A549 (cell line): ENCODE results near the gene SYMPK.

Experiments used
- BHLHE40 ChIP-seq: IDR thresholded peaks from 2 replicates; pipeline ENCODE4 v1.6.1; 2012; ENCODE audit warnings: low read depth, low read length, inconsistent platforms
- CEBPB ChIP-seq, 2 experiments: fragments of >200 bp in 1 of 2; sonication (Bioruptor Twin) in 1 of 2; formaldehyde crosslinking in 1 of 2; IDR thresholded peaks; 2 replicates each; pipeline ENCODE4 v1.6.1; 2012 to 2016
- ELK1 ChIP-seq: fragments of 150-350 bp; IDR thresholded peaks from 2 replicates; pipeline ENCODE4 v1.6.1; 2014; ENCODE audit warnings: low read depth, mild to moderate bottlenecking, low read length
- EP300 ChIP-seq, 2 experiments: fragments of >200 bp; sonication (Bioruptor Twin); formaldehyde crosslinking; IDR thresholded peaks; 2 replicates in 1 of 2; 3 replicates in 1 of 2; pipeline ENCODE4 v1.6.1; 2016 to 2017
- ESRRA ChIP-seq: fragments of 150-350 bp; IDR thresholded peaks from 2 replicates; pipeline ENCODE4 v1.6.1; 2014; ENCODE audit warnings: mild to moderate bottlenecking, low read length, borderline replicate concordance
- HDAC2 ChIP-seq: fragments of 200-600 bp; sonication (generic); IDR thresholded peaks from 2 replicates; pipeline ENCODE4 v1.6.1; 2016
- KDM5A ChIP-seq: fragments of 200-600 bp; sonication (generic); IDR thresholded peaks from 2 replicates; pipeline ENCODE4 v1.6.1; 2016; ENCODE audit warnings: antibody characterized with exemption, mild to moderate bottlenecking
- MAZ ChIP-seq: fragments of 150-350 bp; IDR thresholded peaks from 2 replicates; pipeline ENCODE4 v1.6.1; 2014; ENCODE audit warnings: antibody characterized with exemption, low read depth, low read length, borderline replicate concordance
- NPAS2 ChIP-seq: fragments of 250-450 bp; sonication (Bioruptor Pico); IDR thresholded peaks from 2 replicates; pipeline ENCODE4 v1.8.0; 2022; ENCODE audit warnings: mild to moderate bottlenecking, moderate library complexity, borderline replicate concordance
- NR3C1 ChIP-seq: fragments of >200 bp; sonication (Bioruptor Twin); formaldehyde crosslinking; IDR thresholded peaks from 3 replicates; pipeline ENCODE4 v1.6.1; 2017
- TF ChIP-seq, protein P1 (sequence below): fragments of >200 bp; sonication (Bioruptor Twin); formaldehyde crosslinking; IDR thresholded peaks from 3 replicates; pipeline ENCODE4 v1.5.1; 2016
- TF ChIP-seq, protein P2 (sequence below): fragments of 200-600 bp; sonication (generic); IDR thresholded peaks from 2 replicates; pipeline ENCODE4 v1.6.1; 2016; ENCODE audit warnings: antibody characterized with exemption, mild to moderate bottlenecking, moderate library complexity

GRCh38 chr19:45879971-45880370 is 17.0 kb upstream of the SYMPK start:
- TF ChIP-seq CEBPB (IDR thresholded peaks at IDR 0.05) = no peak
- TF ChIP-seq, protein P1, sequence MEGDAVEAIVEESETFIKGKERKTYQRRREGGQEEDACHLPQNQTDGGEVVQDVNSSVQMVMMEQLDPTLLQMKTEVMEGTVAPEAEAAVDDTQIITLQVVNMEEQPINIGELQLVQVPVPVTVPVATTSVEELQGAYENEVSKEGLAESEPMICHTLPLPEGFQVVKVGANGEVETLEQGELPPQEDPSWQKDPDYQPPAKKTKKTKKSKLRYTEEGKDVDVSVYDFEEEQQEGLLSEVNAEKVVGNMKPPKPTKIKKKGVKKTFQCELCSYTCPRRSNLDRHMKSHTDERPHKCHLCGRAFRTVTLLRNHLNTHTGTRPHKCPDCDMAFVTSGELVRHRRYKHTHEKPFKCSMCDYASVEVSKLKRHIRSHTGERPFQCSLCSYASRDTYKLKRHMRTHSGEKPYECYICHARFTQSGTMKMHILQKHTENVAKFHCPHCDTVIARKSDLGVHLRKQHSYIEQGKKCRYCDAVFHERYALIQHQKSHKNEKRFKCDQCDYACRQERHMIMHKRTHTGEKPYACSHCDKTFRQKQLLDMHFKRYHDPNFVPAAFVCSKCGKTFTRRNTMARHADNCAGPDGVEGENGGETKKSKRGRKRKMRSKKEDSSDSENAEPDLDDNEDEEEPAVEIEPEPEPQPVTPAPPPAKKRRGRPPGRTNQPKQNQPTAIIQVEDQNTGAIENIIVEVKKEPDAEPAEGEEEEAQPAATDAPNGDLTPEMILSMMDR = no peak
- TF ChIP-seq KDM5A = no peak
- TF ChIP-seq NR3C1 = no peak
- no peak for TF ChIP-seq MAZ
- no peak for TF ChIP-seq EP300 (IDR thresholded peaks at IDR 0.05)
- TF ChIP-seq, protein P2, sequence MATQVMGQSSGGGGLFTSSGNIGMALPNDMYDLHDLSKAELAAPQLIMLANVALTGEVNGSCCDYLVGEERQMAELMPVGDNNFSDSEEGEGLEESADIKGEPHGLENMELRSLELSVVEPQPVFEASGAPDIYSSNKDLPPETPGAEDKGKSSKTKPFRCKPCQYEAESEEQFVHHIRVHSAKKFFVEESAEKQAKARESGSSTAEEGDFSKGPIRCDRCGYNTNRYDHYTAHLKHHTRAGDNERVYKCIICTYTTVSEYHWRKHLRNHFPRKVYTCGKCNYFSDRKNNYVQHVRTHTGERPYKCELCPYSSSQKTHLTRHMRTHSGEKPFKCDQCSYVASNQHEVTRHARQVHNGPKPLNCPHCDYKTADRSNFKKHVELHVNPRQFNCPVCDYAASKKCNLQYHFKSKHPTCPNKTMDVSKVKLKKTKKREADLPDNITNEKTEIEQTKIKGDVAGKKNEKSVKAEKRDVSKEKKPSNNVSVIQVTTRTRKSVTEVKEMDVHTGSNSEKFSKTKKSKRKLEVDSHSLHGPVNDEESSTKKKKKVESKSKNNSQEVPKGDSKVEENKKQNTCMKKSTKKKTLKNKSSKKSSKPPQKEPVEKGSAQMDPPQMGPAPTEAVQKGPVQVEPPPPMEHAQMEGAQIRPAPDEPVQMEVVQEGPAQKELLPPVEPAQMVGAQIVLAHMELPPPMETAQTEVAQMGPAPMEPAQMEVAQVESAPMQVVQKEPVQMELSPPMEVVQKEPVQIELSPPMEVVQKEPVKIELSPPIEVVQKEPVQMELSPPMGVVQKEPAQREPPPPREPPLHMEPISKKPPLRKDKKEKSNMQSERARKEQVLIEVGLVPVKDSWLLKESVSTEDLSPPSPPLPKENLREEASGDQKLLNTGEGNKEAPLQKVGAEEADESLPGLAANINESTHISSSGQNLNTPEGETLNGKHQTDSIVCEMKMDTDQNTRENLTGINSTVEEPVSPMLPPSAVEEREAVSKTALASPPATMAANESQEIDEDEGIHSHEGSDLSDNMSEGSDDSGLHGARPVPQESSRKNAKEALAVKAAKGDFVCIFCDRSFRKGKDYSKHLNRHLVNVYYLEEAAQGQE = no peak
- TF ChIP-seq HDAC2 = no peak
- TF ChIP-seq ELK1 = no peak
- no peak for TF ChIP-seq NPAS2
- no peak for TF ChIP-seq ESRRA
- TF ChIP-seq BHLHE40 = no peak
